ENCODE measurements around the gene CD48.

The CD48 gene

DNA sequence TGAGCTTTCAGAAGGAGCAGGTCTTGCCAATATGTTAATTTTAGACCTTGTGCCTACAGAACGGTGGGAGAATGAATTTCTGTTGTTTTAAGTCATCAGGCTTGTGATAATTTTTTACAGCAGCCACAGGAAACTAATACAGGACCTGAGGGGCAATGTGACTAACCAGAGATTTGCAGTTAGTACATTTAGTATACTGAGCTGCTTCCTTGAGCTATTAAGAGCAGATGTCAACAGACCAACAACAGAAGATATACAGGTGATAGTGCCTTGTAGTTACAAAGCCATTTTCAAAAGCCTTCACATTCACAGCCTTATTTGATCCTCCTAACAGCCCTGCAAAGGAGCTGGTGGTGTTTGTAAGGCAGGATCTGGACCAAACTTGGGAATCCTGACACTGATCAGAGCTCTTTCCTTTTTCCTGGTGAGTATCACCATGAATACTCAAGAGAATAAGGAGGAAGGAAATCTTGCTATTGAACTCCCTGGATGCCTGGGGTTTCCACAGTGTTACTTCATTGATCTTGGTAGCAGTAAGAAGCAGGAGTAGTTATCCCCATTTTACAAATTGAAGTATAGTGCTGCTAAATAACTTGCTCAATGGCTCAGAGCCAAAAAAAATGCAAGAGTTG, 60.1 kb downstream of the CD48 start:
- no peak for DNase-seq

DNA sequence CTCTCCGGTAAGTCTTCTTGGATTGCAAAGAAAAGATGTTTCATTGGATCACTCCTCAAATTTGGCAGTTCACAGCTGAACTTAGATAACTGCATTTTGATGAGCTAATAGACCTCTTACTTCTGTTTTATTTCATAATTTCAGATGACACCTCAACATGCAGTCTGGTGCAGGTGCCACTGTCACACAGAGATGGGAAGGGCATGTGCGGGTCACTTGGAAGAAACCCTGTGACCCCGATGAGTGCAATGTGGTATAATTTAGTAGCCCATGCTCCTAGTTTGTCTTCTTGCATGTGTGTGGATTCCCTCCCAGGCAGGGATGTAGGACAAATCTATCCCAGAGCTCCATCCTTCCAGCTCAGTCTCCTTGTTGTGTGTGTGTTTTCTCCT, 64.3 kb downstream of the CD48 start:
- DNase-seq: no peak

GRCh38 chr1:160646711-160647328, 64.8 kb downstream of the CD48 start, which contains the start of gene SLAMF1:
TSS of gene SLAMF1 (minus strand) at chr1:160647044. CDS start at chr1:160646945, 99 bp downstream.
- no peak for DNase-seq

DNA sequence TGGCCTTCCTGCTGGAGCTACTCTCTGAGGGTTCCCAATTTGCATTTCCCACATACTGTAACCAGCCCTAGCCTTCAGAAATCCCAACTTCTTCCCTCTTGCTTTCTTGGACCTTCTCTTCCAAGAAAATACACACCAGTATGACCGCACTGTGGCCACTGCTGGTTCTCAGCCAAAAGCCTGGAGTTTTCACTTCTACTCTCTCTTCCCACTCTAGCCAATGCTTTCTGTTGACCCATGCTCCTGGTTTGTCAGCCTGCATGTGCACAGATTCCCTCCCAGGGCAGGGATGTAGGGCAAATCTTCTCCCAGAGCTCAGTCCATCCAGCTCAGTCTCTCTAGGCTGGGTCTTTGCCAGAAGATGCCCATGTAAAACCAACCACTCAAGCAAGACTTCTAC, 65.4 kb downstream of the CD48 start:
- DNase-seq: no peak

- DNase-seq: no peak
Observed at GRCh38 chr1:160645386-160646130, 66.1 kb downstream of the CD48 start.

DNA sequence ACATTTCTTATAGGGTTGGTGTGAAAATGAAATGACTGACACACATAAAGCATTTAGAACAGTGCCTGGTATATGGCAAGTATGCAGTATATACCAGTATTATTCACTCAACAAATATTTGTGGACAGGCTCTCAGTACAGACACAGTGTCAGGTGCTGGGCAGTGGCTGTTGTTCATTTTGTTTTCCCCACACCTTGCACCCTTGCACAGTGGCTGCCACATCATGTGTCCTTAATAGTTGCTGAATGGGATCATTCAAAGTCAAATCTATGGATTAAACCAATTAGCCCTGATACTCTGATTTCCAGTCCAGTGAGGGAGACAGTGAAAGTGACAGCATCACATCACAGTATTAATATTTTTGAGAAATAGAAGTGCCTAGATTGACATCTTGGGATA, 67.2 kb downstream of the CD48 start:
- no peak for DNase-seq

- no peak for DNase-seq
Observed at GRCh38 chr1:160643138-160643537, 68.5 kb downstream of the CD48 start.

DNA sequence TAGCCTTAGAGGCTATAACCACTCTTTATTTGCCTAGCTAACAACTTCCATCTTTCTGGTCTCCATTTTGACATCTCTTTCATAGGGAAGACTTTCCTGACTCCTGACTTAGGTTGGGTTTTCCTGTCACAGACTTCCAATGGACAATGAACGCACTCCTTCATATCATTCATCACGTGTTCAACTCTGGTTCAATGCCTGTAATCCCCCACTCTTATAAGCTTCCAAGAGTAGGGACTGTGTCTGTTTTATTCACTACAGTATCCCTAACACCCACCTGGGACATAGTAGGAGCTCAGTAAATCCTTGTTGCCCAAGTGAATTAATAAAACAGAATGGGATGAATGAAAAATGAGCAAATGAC, 69.4 kb downstream of the CD48 start:
- DNase-seq: no peak

DNA sequence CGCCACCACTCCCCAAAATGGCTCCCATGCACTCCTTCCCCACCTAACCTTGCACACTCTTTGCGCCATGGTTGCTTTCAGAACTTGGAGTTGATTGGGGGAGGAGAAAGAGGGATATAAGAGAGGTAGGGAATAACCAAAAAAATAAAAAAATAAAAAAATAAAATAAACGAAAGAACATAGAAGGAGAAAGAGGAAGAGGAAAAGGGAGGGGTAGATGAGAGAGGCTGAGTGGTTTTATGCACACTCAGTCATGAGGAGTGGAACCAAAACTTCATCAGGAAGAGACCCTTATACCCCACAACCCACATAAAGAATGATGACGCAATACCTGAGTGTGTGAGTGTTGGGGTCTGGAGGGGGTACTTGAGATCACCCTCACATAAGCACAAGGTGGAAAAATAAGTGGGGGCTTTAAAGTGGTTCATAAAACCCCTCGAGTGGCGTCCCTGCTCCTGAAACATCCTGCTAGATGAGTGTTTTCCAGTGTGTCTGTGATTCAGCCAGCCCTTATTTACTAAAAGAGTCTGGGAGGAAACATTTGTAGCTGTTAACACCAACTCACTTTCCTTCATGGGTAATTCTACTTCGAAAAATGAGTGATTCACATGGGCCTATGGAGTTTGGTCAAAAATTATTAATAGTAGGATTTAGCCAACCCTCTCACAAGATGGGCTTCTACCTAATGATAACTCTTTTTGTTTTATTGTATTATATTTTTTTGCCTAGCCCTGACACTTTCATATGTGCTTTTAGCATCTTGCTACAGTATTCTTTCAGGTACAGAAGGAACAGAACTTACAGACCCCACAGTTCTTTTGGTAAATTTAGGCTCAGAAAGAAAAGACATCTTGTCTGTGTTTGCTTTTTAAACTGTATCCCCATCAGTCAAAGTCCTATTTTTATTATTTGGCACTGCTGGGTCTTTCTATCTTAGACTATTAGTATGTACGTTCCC, 70.0 kb downstream of the CD48 start:
- DNase-seq: no peak

DNA sequence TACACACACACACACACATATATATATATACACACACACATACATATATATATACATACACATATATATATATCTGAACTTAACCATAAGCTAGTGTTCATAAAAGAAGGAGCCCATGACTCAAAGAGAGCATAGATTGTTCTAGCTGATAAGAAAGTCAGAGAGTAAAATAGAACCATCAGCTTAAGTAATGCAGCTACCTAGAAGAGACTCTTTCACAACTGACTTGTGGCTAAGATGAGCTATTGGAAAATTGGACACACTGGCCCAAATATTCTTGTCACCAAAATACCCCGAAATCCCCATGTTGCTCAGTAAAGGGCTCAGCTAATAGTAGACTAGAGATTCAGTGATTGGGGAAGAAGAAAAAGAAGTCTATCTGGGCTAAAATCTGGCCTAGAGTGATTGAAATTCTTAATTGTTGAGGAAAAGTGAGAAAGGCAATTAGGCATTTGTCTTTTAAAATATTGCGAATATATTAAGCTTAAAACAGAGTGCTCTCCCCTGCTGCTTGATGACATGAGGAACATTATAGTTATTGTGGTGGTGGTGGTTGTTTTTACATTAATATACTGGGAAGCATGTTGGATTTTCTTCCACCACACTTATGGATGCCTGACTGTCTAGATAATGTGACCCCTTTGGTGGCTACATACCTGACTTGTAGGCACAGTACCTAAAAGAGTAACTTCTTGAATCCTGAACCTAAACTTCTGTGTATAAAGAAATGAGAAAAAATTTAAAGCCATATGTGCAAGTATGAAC, 71.1 kb downstream of the CD48 start:
- no peak for DNase-seq

GRCh38 chr1:160639652-160640051, 72.0 kb downstream of the CD48 start:
- DNase-seq: no peak

DNA sequence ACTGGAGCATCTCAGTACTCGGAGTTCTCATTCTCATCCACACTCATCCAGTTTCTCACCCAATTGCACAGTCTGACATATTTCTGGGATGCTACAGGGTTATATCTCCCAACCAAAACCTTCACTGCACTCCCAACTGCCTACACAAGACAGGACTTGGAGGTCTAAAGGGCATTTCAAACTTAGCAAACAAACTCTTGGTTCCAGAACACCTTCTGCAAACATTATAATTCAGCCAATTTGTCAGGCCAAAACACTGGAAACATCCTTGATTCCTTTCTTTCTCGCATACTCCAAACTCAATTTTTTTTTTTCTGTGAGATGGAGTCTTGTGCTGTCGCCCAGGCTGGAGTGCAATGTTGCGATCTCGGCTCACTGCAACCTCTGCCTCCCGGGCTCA, 72.7 kb downstream of the CD48 start:
- DNase-seq: no peak

DNA sequence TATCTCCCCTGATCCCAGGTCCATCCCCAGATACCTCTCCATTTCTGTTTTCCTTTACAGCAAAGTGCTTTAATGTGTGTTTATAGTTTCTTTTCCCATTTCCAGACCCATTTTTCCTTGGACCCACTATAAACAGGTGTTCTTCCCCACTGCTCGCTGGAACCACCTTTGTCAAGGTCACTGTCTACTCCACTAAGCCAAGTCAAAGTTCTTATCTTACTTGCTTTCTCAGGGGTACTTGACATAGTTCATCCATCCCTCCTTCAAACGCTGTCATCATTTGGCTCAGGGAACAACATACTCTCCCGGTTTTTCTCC, 73.1 kb downstream of the CD48 start:
- DNase-seq: no peak

- no peak for DNase-seq
Observed at GRCh38 chr1:160637821-160638539, 73.6 kb downstream of the CD48 start.

DNA sequence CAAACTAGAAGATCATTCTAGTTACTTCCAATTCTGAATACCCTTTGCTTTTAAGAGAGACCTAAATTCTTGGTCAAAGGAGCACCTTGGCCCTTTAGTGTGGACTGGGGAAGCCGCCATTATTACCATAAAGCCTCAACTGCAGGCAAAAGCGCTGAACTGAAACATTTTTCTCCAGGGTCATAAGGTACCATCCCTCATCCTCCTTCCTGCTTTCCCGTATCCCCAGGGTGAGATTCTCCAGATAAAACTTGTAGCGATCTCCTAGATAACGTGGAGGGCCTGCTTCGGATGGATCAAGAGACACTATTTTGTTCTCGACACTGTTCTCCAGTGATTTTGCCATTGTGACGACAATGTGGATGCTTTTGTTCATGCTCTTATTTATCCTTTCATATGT, 74.6 kb downstream of the CD48 start:
- no peak for DNase-seq

DNA sequence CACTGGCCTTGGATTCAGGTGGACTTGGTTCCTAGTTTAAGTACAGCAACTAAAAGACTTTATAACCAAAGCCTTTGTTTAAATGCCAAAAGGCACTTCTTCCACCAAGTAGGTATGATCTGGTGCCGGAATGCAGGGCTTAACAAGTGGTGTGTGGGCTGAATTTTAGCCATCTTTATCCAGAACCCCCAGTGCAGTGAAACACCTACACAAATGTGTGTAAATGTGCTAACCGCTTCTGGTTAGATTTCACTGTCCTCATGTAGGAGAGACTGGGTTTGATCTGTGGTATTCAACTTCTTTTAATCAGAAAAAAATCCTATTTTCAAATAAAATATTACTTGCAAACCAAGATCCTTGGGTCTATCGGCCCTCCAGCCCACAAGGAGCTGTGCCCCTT, 75.1 kb downstream of the CD48 start:
- no peak for DNase-seq

DNA sequence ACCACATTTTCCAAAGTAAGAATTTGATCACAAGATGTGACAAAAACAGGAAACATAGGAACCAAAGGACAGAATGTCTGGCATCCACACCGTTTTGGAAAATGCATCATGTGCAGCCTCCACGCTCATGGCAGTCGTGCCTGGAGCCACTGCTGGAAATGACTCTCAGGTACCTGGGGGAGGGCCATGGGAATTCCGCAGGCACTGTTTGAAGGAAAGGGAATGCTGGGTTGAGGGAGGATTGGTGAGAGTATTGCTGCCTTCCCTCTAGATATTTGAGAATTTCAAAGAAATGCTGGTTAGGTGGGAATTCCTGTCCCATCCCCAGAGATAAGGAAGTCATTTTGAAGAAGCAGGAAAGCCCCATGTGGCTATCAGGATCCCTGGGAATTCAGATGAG, 75.5 kb downstream of the CD48 start:
- DNase-seq: no peak

GRCh38 chr1:160634543-160635491, 76.8 kb downstream of the CD48 start:
- DNase-seq: no peak

DNA sequence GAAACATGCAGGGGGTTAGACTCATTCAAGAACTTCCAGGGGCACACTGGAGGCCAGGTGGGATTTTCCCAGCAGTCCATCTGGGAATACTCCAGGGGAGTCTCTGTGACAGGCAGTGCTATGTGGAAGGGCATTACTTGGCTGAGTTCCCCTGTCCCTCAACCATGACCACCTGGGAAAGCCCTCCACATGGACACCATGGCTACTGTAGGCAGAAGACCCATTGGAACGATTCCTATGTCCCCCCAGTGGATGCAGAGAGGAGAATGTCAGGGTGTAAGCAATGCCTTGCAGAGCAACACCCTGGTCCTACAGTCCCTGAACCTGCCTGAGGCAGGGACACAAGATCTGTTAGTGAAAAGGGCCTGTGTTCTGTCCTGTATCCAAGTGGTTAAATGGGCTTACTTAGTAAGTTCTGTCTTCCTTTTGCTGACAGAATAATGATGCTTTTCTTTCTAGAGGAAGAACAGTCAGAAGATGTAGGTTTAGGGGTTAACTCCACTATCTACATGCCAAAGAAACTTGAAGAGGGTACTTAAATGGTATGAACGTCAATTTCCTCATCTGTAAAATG, 78.2 kb downstream of the CD48 start:
- no peak for DNase-seq

DNA sequence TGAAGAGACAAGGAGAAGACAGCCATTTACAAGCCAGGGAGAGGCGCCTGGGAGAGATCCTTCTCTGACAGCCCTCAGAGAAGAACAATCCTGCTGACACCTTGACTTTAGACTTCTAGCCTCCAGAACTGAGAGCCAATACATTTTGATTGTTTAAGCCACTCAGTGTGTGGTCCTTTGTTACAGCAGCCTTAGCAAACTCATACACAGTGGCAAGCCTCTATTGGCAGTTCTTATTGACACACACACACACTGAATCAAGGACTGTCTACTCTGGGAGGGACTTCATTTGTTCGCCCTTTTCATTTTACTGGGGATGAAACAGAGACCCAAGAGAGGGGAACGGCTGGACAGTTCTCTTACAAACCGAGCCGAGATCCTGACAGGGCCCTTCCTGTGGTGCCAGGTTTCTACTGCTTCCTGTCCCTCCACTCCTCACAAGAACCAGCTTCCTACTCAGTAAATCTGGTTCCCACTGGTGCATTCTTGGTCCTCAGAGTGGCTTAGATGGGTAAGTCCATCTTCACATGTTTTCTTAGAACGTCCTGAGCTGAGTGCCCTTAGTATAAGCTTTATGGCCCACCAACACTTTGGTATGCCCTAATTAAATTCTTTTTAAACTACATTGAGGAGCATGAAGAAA, 79.5 kb downstream of the CD48 start:
- no peak for DNase-seq

Measured in NCI-H1092 treated with DMSO at 0.1 percent for 48 hours (cell line).